CD4-positive, alpha-beta T cell treated with Interleukin-15 for 1 hour (primary cell): Measurements from ENCODE around the gene ZNF561.
"Not testable (repeated sequence)": the region's sequence is repeated elsewhere in the genome, so short reads cannot be mapped to it uniquely, and the experiment has no call there.

ENCODE experiments used
- DNase-seq: peaks from one replicate; pipeline ENCODE4 v3.0.0-alpha.2; 2020

ZNF561 gene

GRCh38 chr19:9621156-9622037 is at the start of gene ZNF561:
ZNF561 (minus strand) TSS chr19:9621232; CDS start chr19:9619456, 1,776 bp downstream.
- peak; percentile 89 for DNase-seq

- DNase-seq, result no peak
Observed at GRCh38 chr19:9668544-9668943, 47.5 kb upstream of the ZNF561 start.

GRCh38 chr19:9667898-9668297 is 46.9 kb upstream of the ZNF561 start:
- no peak for DNase-seq

GRCh38 chr19:9658769-9659168 is 37.7 kb upstream of the ZNF561 start:
- no peak for DNase-seq

GRCh38 chr19:9653066-9653555 is 32.1 kb upstream of the ZNF561 start:
- DNase-seq, result not testable (repeated sequence)

GRCh38 chr19:9651464-9651863 is 30.4 kb upstream of the ZNF561 start:
- not testable (repeated sequence) for DNase-seq

- DNase-seq, result no peak
Observed at GRCh38 chr19:9650345-9650744, 29.3 kb upstream of the ZNF561 start.

- no peak for DNase-seq
Observed at GRCh38 chr19:9645472-9645871, 24.4 kb upstream of the ZNF561 start.

GRCh38 chr19:9644472-9644871 is 23.4 kb upstream of the ZNF561 start:
- no peak for DNase-seq

- DNase-seq, result no peak
Observed at GRCh38 chr19:9641810-9642209, 20.8 kb upstream of the ZNF561 start.

GRCh38 chr19:9640956-9641355 is 19.9 kb upstream of the ZNF561 start:
- DNase-seq, result no peak

- no peak for DNase-seq
Observed at GRCh38 chr19:9636018-9636417, 15.0 kb upstream of the ZNF561 start.

- DNase-seq, result no peak
Observed at GRCh38 chr19:9627856-9628255, 6.8 kb upstream of the ZNF561 start.

GRCh38 chr19:9622531-9622930 is 1.5 kb upstream of the ZNF561 start:
- DNase-seq, result no peak

GRCh38 chr19:9620842-9621155 is 233 bp downstream of the ZNF561 start:
- no peak for DNase-seq

GRCh38 chr19:9615844-9616243 is 5.2 kb downstream of the ZNF561 start:
- DNase-seq, result no peak

- no peak for DNase-seq
Observed at GRCh38 chr19:9610484-9611113, 10.4 kb downstream of the ZNF561 start.

GRCh38 chr19:9608912-9609311 is 12.1 kb downstream of the ZNF561 start:
- no peak for DNase-seq

GRCh38 chr19:9597027-9597426 is 24.0 kb downstream of the ZNF561 start:
- no peak for DNase-seq

- DNase-seq, result peak; percentile 74
Observed at GRCh38 chr19:9586764-9587163, 34.3 kb downstream of the ZNF561 start.

GRCh38 chr19:9584073-9584833 is 36.8 kb downstream of the ZNF561 start, which contains the start of gene ZNF121:
ZNF121 (minus strand) TSS chr19:9584504; CDS start chr19:9568097, 16,407 bp downstream.
- DNase-seq, result peak; percentile 80

- DNase-seq, result not testable (repeated sequence)
Observed at GRCh38 chr19:9582081-9582725, 38.8 kb downstream of the ZNF561 start.

GRCh38 chr19:9580728-9581127 is 40.3 kb downstream of the ZNF561 start:
- DNase-seq, result no peak
